Kidney (tissue), 14 donors: ENCODE results near the gene SLC5A3. TPM values are rescaled to one million over a fixed set of nuclear protein-coding genes. Genes with fewer than 3 reads are reported as not detected.

Experiments
- DNase-seq, 5 donors: peaks; one replicate each; pipeline ENCODE4 v3.0.0-alpha.2; 2013 to 2020
- FAIRE-seq: peaks from 2 replicates; lab custom pipeline; 2012; peaks lifted over from hg19 to GRCh38; lab: Jason Lieb, UNC
- H3K27ac ChIP-seq, 2 donors: one replicate each; pipeline ENCODE4 v1.7.0; 2013; ENCODE audit warnings: low read depth in 2 of 2, low read length in 2 of 2, inconsistent platforms in 1 of 2
- H3K27me3 ChIP-seq: one replicate; pipeline ENCODE4 v1.7.1; 2013; ENCODE audit warnings: low read length, inconsistent platforms; ENCODE audit not compliant: control insufficient read depth, insufficient read depth
- H3K36me3 ChIP-seq, 3 donors: one replicate each; pipeline versions ENCODE4 v1.7.0 to v1.7.1; 2013; ENCODE audit warnings: low read length in 3 of 3, control low read depth in 1 of 3, inconsistent platforms in 1 of 3; ENCODE audit not compliant: insufficient read depth in 3 of 3, control insufficient read depth in 2 of 3
- H3K4me1 ChIP-seq, 3 donors: one replicate each; pipeline versions ENCODE4 v1.7.0 to v1.7.1; 2013; ENCODE audit warnings: low read length in 3 of 3, inconsistent platforms in 1 of 3, low read depth in 1 of 3; ENCODE audit not compliant: control insufficient read depth in 2 of 3, insufficient read depth in 2 of 3
- H3K4me3 ChIP-seq, 3 donors: one replicate each; pipeline versions ENCODE4 v1.7.0 to v1.8.1; 2013; ENCODE audit warnings: low read length in 3 of 3, control low read depth in 1 of 3, inconsistent platforms in 1 of 3
- H3K9ac ChIP-seq, 3 donors: one replicate each; pipeline versions ENCODE4 v1.7.0 to v1.7.1; 2013; ENCODE audit warnings: low read length in 3 of 3, control low read depth in 1 of 3, inconsistent platforms in 1 of 3
- H3K9me3 ChIP-seq, 3 donors: one replicate each; pipeline versions ENCODE4 v1.7.0 to v1.7.1; 2013; ENCODE audit warnings: low read length in 3 of 3, control low read depth in 1 of 3, inconsistent platforms in 1 of 3; ENCODE audit not compliant: control insufficient read depth in 2 of 3, insufficient read depth in 1 of 3
- CTCF ChIP-seq: IDR thresholded peaks from 3 replicates; pipeline ENCODE4 v1.5.1; 2012; ENCODE audit warnings: mild to moderate bottlenecking, moderate library complexity, borderline replicate concordance; ENCODE audit not compliant: insufficient read depth; ENCODE audit errors: extremely low read depth
- intact Hi-C: fragments of 100-400 bp; cut with DNase I; formaldehyde crosslinking; loops from one replicate; pipeline ENCODE4 v1.11.1; 2022
- polyA plus RNA-seq: library from polyadenylated mRNA; stranded (reverse); fragments of 350-450 nt; fragmentation: Illumina TruSeq; extraction: RNeasy Lipid Tissue Mini Kit (QIAGEN cat#74804); gene quantifications from one replicate; pipeline ENCODE4 v1.2.3, GENCODE V29; 2014; ENCODE audit warnings: low read depth, low replicate concordance; ENCODE audit not compliant: insufficient read depth
- total RNA-seq: library from RNA; stranded (reverse); fragmentation: NEBNext Ultra II Directional; extraction: Animal tissue kit (Norgen Biotek cat#: 25700); gene quantifications from one replicate; pipeline ENCODE4 v1.2.1, GENCODE V29; 2021
- donor health status: control.
- donor health status: control.
- donor health status: control.
- donor health status: control.
- donor health status: control.
- donor health status: DM: yes; HTN: yes; CAD: no.
- donor health status: Normal renal cell carcinoma (clear cell type).

Gene SLC5A3
- total and polyA plus RNA-seq, 2 donors from 2014 or later = 12.4 to 26.0 TPM

- Histone ChIP-seq H3K27me3 (no peaks in the 10 kb centered on the region), H3K4me3 (peak overlapping the region in 1 of 3 donors; percentile 4), H3K4me1 (peaks cover 0 to 11% (median 8%) of the 10 kb centered on the region in 3 donors), H3K9me3 (no peaks in the 10 kb centered on the region), H3K27ac (peak overlapping the region in 1 of 2 donors; percentile 22), H3K36me3 (no peaks in the 10 kb centered on the region), H3K9ac (no peak overlapping the region)
- FAIRE-seq (no peak), DNase-seq (no peak)
- intact Hi-C loops = no loop called here
- TF ChIP-seq CTCF = no peak
These were observed 10.0 kb downstream of the SLC5A3 start for GRCh38 chr21:34083357-34083756.

- no peaks in the 10 kb centered on the region for H3K36me3 ChIP-seq
- peaks cover 0 to 18% (median 4%) of the 10 kb centered on the region in 3 donors for H3K4me1 ChIP-seq
- no peak overlapping the region for H3K27ac ChIP-seq
- FAIRE-seq (no peak), DNase-seq (no peak)
- H3K9ac ChIP-seq = peak overlapping the region in 1 of 3 donors; percentile 16
- intact Hi-C loops = no loop called here
- H3K27me3 ChIP-seq = no peaks in the 10 kb centered on the region
- TF ChIP-seq CTCF = no peak
- H3K4me3 ChIP-seq = no peak overlapping the region
- no peaks in the 10 kb centered on the region for H3K9me3 ChIP-seq
These were observed 11.8 kb downstream of the SLC5A3 start for GRCh38 chr21:34085129-34085528.

- no peaks in the 10 kb centered on the region for H3K36me3 ChIP-seq
- intact Hi-C loops = no loop called here
- no peak for TF ChIP-seq CTCF
- H3K4me1 ChIP-seq = peaks cover 0 to 12% (median 4%) of the 10 kb centered on the region in 3 donors
- peak overlapping the region in 1 of 3 donors; percentile 2 for H3K4me3 ChIP-seq
- H3K9ac ChIP-seq = no peak overlapping the region
- FAIRE-seq (no peak), DNase-seq (peak in 1 of 5 donors; percentile 28)
- no peaks in the 10 kb centered on the region for H3K27me3 ChIP-seq
- no peak overlapping the region for H3K27ac ChIP-seq
- no peaks in the 10 kb centered on the region for H3K9me3 ChIP-seq
These were observed 13.5 kb downstream of the SLC5A3 start for GRCh38 chr21:34086887-34087306.

GRCh38 chr21:34088752-34089151, 15.4 kb downstream of the SLC5A3 start:
- Histone ChIP-seq H3K4me1 (peaks cover 0 to 9% (median 8%) of the 10 kb centered on the region in 3 donors), H3K27me3 (no peaks in the 10 kb centered on the region), H3K9ac (no peak overlapping the region), H3K36me3 (peaks cover 0 to 2% (median 0%) of the 10 kb centered on the region in 3 donors), H3K9me3 (no peaks in the 10 kb centered on the region), H3K4me3 (no peak overlapping the region), H3K27ac (no peak overlapping the region)
- intact Hi-C loops = no loop called here
- no peak for TF ChIP-seq CTCF
- FAIRE-seq (no peak), DNase-seq (no peak)
